Measurements from ENCODE around the gene DXO. TPM values are rescaled to one million over a fixed set of nuclear protein-coding genes. Genes with fewer than 3 reads are reported as not detected.
"Not testable (repeated sequence)": the region's sequence is repeated elsewhere in the genome, so short reads cannot be mapped to it uniquely, and the experiment has no call there.

Gene DXO
- total and polyA plus RNA-seq, 4 donors: 4.5 to 11.0 (median 9.3) TPM

GRCh38 chr6:31980998-31981397 lies 9.1 kb upstream of the DXO start:
- H3K9ac ChIP-seq (ENCODE audit: low read depth in 1 of 2, low read length in 2 of 2); H3K27me3 ChIP-seq (ENCODE audit: control insufficient read depth in 4 of 4, insufficient read depth in 4 of 4, low read length in 3 of 4); DNase-seq (ENCODE audit: low spot score); H3K27ac ChIP-seq (ENCODE audit: low read depth in 1 of 2, low read length in 2 of 2); H3K36me3 ChIP-seq (ENCODE audit: control insufficient read depth in 4 of 4, insufficient read depth in 3 of 4, low read depth in 1 of 4, low read length in 3 of 4); H3K9me3 ChIP-seq (ENCODE audit: control insufficient read depth in 4 of 4, low read length in 3 of 4); H3K4me3 ChIP-seq (ENCODE audit: low read depth in 1 of 3, low read length in 3 of 3): not testable (repeated sequence)
- H3K4me1 ChIP-seq (ENCODE audit: control insufficient read depth in 4 of 4, insufficient read depth in 4 of 4, low read length in 3 of 4): peaks cover 7 to 25% (median 20%) of the 10 kb centered on the region in 4 donors
- no CpG with 5 or more reads among the region's 5 CpGs for WGBS

DNA sequence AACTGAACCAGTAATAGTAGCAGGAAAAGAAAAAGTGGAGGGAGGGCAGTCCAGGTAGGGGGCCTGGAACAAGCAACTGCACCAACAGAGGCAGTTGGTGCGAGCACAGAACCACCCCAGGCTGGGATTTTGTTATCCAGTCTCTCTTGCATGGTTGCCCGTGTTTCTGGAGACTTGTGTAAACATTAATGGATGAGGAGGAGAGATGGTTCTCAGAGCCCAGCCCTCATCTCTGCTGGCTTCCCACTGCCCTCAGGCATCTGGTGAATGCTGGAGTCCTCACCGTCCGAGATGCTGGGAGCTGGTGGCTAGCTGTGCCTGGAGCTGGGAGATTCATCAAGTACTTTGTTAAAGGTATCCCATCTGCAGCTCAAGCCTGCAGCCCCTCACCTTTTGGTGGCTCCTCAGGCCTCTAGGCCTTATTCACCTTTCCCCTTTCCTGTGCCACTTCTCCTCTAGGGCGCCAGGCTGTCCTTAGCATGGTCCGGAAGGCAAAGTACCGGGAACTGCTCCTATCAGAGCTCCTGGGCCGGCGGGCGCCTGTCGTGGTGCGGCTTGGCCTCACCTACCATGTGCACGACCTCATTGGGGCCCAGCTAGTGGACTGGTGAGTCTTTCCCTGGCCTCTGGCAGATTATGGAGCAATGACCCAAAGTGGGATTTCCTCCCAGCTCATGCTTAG lies 8.4 kb upstream of the DXO start:
- not testable (repeated sequence) for DNase-seq (ENCODE audit: low spot score); H3K36me3 ChIP-seq (ENCODE audit: control insufficient read depth in 4 of 4, insufficient read depth in 3 of 4, low read depth in 1 of 4, low read length in 3 of 4); H3K4me3 ChIP-seq (ENCODE audit: low read depth in 1 of 3, low read length in 3 of 3); H3K9me3 ChIP-seq (ENCODE audit: control insufficient read depth in 4 of 4, low read length in 3 of 4); H3K9ac ChIP-seq (ENCODE audit: low read depth in 1 of 2, low read length in 2 of 2); H3K27me3 ChIP-seq (ENCODE audit: control insufficient read depth in 4 of 4, insufficient read depth in 4 of 4, low read length in 3 of 4)
- peak overlapping the region; percentile 72 to 76 for H3K27ac ChIP-seq (ENCODE audit: low read depth in 1 of 2, low read length in 2 of 2)
- peaks cover 7 to 25% (median 20%) of the 10 kb centered on the region in 4 donors for H3K4me1 ChIP-seq (ENCODE audit: control insufficient read depth in 4 of 4, insufficient read depth in 4 of 4, low read length in 3 of 4)
- WGBS: 78% methylated on average over 13 of the region's 13 CpGs

- Histone ChIP-seq H3K9me3 (ENCODE audit: control insufficient read depth in 4 of 4, low read length in 3 of 4) (no peaks in the 10 kb centered on the region), H3K36me3 (ENCODE audit: control insufficient read depth in 4 of 4, insufficient read depth in 3 of 4, low read depth in 1 of 4, low read length in 3 of 4) (no peaks in the 10 kb centered on the region), H3K9ac (ENCODE audit: low read depth in 1 of 2, low read length in 2 of 2) (peak overlapping the region in 1 of 2 donors; percentile 71), H3K4me1 (ENCODE audit: control insufficient read depth in 4 of 4, insufficient read depth in 4 of 4, low read length in 3 of 4) (peaks cover 7 to 25% (median 20%) of the 10 kb centered on the region in 4 donors), H3K4me3 (ENCODE audit: low read depth in 1 of 3, low read length in 3 of 3) (peak overlapping the region in 1 of 3 donors; percentile 36), H3K27ac (ENCODE audit: low read depth in 1 of 2, low read length in 2 of 2) (peak overlapping the region; percentile 72 to 76), H3K27me3 (ENCODE audit: control insufficient read depth in 4 of 4, insufficient read depth in 4 of 4, low read length in 3 of 4) (no peaks in the 10 kb centered on the region)
- DNase-seq (ENCODE audit: low spot score): no peak
- 40% methylated on average over 3 of the region's 3 CpGs for WGBS
- TF ChIP-seq FOXA1 (IDR thresholded peaks at IDR 0.05) (no peak), EGR1 (IDR thresholded peaks at IDR 0.05; ENCODE audit: low read depth in 2 of 2) (peak in 1 of 2 donors; percentile 64), HNF4A (conservative IDR thresholded peaks at IDR 0.05) (peak; percentile 64 to 84), YY1 (IDR thresholded peaks at IDR 0.05) (peak; percentile 83), NR2F2 (IDR thresholded peaks at IDR 0.05) (no peak), SP1 (IDR thresholded peaks at IDR 0.05) (peak; percentile 67), MAX (IDR thresholded peaks at IDR 0.05) (no peak), FOXA2 (IDR thresholded peaks at IDR 0.05) (no peak), RAD21 (IDR thresholded peaks at IDR 0.05) (peak in 1 of 2 donors; percentile 26), TAF1 (conservative IDR thresholded peaks at IDR 0.05) (peak; percentile 12), GABPA (IDR thresholded peaks at IDR 0.05 in 1 of 2, conservative IDR thresholded peaks at IDR 0.05 in 1 of 2) (peak in 1 of 2 donors; percentile 18), RXRA (IDR thresholded peaks at IDR 0.05) (peak; percentile 67 to 83), HNF4G (IDR thresholded peaks at IDR 0.05) (peak; percentile 31), JUND (IDR thresholded peaks at IDR 0.05) (peak; percentile 16 to 27)
- TF ChIP-seq, protein P1, sequence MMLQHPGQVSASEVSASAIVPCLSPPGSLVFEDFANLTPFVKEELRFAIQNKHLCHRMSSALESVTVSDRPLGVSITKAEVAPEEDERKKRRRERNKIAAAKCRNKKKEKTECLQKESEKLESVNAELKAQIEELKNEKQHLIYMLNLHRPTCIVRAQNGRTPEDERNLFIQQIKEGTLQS (IDR thresholded peaks at IDR 0.05): peak; percentile 35
- TF ChIP-seq, protein P2, sequence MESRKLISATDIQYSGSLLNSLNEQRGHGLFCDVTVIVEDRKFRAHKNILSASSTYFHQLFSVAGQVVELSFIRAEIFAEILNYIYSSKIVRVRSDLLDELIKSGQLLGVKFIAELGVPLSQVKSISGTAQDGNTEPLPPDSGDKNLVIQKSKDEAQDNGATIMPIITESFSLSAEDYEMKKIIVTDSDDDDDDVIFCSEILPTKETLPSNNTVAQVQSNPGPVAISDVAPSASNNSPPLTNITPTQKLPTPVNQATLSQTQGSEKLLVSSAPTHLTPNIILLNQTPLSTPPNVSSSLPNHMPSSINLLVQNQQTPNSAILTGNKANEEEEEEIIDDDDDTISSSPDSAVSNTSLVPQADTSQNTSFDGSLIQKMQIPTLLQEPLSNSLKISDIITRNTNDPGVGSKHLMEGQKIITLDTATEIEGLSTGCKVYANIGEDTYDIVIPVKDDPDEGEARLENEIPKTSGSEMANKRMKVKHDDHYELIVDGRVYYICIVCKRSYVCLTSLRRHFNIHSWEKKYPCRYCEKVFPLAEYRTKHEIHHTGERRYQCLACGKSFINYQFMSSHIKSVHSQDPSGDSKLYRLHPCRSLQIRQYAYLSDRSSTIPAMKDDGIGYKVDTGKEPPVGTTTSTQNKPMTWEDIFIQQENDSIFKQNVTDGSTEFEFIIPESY (IDR thresholded peaks at IDR 0.05): peak; percentile 81
- TF ChIP-seq, protein P3, sequence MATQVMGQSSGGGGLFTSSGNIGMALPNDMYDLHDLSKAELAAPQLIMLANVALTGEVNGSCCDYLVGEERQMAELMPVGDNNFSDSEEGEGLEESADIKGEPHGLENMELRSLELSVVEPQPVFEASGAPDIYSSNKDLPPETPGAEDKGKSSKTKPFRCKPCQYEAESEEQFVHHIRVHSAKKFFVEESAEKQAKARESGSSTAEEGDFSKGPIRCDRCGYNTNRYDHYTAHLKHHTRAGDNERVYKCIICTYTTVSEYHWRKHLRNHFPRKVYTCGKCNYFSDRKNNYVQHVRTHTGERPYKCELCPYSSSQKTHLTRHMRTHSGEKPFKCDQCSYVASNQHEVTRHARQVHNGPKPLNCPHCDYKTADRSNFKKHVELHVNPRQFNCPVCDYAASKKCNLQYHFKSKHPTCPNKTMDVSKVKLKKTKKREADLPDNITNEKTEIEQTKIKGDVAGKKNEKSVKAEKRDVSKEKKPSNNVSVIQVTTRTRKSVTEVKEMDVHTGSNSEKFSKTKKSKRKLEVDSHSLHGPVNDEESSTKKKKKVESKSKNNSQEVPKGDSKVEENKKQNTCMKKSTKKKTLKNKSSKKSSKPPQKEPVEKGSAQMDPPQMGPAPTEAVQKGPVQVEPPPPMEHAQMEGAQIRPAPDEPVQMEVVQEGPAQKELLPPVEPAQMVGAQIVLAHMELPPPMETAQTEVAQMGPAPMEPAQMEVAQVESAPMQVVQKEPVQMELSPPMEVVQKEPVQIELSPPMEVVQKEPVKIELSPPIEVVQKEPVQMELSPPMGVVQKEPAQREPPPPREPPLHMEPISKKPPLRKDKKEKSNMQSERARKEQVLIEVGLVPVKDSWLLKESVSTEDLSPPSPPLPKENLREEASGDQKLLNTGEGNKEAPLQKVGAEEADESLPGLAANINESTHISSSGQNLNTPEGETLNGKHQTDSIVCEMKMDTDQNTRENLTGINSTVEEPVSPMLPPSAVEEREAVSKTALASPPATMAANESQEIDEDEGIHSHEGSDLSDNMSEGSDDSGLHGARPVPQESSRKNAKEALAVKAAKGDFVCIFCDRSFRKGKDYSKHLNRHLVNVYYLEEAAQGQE (IDR thresholded peaks at IDR 0.05): peak; percentile 48
- TF ChIP-seq, protein P4, sequence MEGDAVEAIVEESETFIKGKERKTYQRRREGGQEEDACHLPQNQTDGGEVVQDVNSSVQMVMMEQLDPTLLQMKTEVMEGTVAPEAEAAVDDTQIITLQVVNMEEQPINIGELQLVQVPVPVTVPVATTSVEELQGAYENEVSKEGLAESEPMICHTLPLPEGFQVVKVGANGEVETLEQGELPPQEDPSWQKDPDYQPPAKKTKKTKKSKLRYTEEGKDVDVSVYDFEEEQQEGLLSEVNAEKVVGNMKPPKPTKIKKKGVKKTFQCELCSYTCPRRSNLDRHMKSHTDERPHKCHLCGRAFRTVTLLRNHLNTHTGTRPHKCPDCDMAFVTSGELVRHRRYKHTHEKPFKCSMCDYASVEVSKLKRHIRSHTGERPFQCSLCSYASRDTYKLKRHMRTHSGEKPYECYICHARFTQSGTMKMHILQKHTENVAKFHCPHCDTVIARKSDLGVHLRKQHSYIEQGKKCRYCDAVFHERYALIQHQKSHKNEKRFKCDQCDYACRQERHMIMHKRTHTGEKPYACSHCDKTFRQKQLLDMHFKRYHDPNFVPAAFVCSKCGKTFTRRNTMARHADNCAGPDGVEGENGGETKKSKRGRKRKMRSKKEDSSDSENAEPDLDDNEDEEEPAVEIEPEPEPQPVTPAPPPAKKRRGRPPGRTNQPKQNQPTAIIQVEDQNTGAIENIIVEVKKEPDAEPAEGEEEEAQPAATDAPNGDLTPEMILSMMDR (IDR thresholded peaks at IDR 0.05; ENCODE audit: low read depth, low read length, missing input control): no peak
These were observed 7.4 kb upstream of the DXO start for GRCh38 chr6:31979238-31979898.
